ENCODE results near the gene GPRASP2.
A peak's percentile ranks its signal among the peaks of the same experiment; 100 is the strongest.
"Not testable (repeated sequence)": the region's sequence is repeated elsewhere in the genome, so short reads cannot be mapped to it uniquely, and the experiment has no call there.

GPRASP2 gene

DNA sequence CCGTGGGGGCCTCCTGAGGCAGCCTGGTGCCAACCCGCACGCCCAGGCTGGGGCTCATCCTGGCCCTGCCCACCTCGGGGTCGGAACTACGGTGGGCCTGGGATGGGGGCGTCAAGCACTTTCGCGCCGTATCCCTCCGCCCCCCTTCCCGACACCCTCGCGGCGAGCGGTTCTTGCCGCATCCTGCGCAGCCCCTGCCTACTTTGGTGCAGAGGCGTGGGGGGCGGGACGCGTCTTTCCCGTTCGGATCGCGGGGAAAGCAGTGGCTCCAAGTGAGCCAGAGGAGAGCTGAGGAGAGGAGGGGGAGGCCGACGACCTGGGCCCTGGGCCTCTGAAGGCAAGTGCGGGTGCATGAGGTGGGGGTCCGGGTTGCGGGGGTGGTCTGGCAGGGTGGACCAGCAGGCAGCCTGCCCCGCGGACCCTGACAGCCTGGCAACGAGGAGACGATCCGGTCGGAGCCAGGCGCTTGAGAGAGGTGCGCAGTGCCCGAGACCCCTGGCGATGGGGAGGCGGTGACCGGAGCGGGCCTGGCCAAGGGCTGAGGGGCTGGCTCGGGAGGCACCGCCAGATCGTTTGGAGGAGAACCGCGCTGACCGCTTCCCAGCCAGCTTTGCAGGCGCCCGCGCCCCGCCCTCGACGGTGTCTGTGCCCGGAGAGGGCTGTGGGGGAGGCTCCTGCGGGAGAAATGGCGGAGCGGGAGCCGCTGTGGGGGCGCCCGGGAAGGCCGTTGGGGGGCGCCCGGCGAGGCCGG is at the start of gene GPRASP2:
TSS of gene GPRASP2 (plus strand) at position 233 of the 751 bp plus-strand sequence. CDS start 2,422 bp downstream, outside the sequence.
- peak; percentile 34 for DNase-seq

DNA sequence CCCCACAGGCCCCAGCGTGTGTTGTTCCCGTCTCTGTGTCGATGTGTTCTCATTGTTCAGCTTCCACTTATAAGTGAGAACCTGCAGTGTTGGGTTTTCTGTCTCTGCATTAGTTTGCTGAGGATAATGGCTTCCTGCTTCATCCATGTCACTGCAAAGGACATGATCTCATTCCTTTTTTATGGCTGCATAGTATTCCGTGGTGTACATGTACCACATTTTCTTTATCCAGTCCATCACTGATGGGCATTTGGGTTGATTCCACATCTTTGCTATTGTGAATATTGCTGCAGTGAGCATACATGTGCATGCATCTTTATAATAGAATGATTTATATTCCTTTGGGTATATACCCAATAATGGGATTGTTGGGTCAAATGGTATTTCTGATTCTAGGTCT is 48.4 kb upstream of the GPRASP2 start:
- DNase-seq, result not testable (repeated sequence)

- DNase-seq, result not testable (repeated sequence)
These were observed 45.2 kb upstream of the GPRASP2 start for GRCh38 chrX:102667034-102667433.

DNA sequence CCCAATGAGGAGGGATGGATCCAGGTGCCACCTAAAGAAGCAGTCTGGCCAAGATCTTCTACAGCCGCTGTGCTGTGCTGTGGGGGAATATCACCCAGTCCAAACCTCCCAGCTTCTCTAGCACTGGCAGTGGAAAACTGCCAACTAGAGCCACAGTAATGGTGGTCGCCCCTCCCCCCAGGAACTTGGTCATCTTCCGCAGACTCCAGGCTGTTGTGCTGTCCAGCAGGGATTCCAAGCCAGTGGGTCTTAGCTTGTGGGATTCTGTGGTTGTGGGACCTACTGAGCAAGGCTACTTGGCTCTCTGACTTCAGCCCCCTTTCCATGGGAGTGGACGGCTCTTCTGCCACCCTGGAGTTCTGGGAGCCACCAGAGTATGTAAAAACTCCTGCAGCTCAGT is 42.7 kb upstream of the GPRASP2 start:
- no peak for DNase-seq

GRCh38 chrX:102672856-102673255 is 39.4 kb upstream of the GPRASP2 start:
- DNase-seq, result no peak

DNA sequence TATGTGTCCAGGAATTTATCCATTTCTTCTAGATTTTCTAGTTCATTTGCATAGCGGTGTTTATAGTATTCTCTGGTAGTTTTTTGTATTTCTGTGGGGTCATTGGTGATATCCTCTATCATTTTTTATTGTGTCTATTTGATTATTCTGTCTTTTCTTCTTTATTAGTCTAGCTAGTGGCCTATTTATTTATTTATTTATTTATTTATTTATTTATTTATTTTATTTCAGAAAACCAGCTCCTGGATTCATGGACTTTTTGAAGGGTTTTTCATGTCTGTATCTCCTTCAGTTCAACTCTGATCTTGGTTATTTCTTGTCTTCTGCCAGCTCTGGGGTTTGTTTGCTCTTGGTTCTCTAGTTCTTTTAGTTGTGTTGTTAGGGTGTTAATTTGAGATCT is 34.8 kb upstream of the GPRASP2 start:
- DNase-seq, result not testable (repeated sequence)

- no peak for DNase-seq
These were observed 27.3 kb upstream of the GPRASP2 start for GRCh38 chrX:102684772-102685520.

- DNase-seq, result no peak
These were observed 17.5 kb upstream of the GPRASP2 start for GRCh38 chrX:102694749-102695148.

DNA sequence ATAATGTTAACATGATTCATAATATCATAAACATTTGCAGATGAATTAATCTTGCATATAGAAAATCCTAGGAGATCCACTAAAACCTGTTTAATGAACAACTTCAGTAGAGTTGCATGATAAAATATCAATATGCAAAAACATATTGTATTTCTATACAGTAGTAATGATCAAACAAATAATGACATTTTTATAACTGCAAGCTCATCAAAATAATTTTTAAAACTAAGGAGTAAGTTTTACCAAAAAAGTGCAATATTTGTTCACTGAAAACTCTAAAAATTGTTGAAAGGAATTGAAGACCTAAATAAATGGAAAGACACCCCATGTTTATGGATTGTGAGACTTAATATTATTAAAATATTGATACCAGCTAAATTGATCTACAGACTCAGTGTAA is 15.9 kb upstream of the GPRASP2 start:
- DNase-seq, result no peak

GRCh38 chrX:102697494-102697893 is 14.8 kb upstream of the GPRASP2 start:
- no peak for DNase-seq

DNA sequence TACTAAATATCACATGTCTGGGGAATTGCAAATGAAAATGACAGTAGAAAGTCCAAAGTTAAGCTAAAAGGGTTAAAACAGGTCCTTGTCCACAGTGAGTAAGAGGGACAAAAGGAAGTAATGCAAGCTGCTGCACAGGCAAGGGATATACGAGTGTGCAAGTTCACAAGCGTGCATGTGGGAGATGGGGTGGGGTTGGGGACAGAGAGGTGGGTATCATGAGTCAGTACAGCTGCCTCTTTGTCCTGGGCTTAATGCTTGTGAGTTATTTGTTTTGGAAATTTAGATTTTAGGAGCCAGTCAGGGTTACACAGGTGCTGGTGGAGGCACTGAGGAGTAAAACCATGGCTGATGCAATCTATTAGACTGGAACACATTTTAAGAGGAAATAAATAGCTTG is 3.3 kb upstream of the GPRASP2 start:
- DNase-seq, result no peak

GRCh38 chrX:102711872-102712215 is 404 bp upstream of the GPRASP2 start:
- DNase-seq, result no peak

- DNase-seq, result peak; percentile 3
These were observed 855 bp downstream of the GPRASP2 start for GRCh38 chrX:102712981-102713625.

- no peak for DNase-seq
These were observed 2.7 kb downstream of the GPRASP2 start for GRCh38 chrX:102714994-102715393.

DNA sequence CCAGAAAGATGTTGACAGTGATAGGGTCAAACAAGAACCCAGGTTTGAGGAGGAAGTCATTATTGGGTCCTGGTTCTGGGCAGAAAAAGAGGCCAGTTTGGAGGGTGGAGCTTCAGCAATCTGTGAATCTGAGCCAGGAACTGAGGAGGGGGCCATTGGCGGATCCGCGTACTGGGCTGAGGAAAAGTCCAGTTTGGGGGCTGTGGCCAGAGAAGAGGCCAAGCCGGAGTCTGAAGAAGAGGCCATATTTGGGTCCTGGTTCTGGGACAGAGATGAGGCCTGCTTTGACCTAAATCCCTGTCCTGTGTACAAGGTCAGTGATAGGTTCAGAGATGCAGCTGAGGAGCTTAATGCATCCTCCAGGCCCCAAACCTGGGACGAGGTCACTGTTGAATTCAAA is 3.7 kb downstream of the GPRASP2 start:
- no peak for DNase-seq

GRCh38 chrX:102720237-102721168 is 8.3 kb downstream of the GPRASP2 start, which contains the start of gene GPRASP3:
Gene GPRASP3, plus strand, starts transcription at chrX:102720743. Its CDS starts 28,253 bp downstream, at chrX:102748996.
- DNase-seq, result peak; percentile 80

DNA sequence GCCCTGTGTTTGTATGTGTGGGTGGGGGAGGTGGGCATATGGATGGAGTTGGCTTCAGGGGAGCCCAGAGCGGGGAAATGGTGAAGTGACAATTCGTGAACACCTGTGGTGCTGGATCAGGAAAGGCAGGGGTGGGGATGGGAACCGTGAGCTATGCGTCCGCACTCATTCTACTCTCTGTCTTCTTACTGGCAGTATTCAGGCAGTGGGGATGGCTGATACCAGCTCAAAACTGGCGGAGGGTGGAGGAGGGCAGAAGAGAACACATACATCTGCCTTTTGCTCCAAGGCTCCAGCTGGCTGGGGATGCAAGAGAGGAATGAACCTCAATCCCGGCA is 8.9 kb downstream of the GPRASP2 start:
- DNase-seq, result not testable (repeated sequence)

GRCh38 chrX:102723456-102723855 is 11.2 kb downstream of the GPRASP2 start:
- no peak for DNase-seq

DNA sequence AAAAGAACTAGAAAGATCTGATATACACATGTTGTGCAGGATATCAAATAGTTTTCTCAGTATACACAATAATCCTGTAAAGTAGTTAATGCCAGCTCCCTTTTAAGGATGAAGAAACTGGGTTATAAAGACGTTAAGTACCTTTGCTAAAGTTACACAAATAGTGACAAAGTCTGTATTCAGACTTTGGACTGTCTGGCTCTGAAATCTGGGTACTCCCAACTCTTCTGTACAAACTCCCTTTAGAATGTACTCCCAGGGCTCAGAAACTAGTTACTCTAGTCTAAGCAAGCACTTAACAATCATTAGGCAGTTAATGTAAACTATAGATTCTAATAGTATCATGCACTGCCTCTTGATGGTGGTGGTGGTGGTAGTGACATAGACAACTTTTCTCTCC is 15.5 kb downstream of the GPRASP2 start:
- no peak for DNase-seq

DNA sequence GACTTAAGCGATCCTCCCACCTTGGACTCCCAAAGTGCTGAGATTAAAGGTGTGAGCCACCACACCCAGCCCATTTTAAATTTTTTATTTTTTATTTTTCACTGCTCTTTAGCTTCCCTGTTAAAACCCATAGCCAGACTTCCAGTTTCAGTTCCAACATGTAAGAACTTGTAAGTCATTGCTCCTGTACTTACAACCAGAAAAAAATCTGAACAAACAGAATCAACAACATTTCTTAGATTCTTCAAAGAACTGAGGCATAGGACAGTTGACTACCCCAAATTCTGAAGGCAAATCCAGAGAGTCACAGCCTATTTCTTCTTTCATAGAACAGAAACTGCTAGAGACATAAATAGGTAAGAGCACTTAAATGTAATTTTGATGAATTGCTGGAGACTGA is 16.4 kb downstream of the GPRASP2 start:
- no peak for DNase-seq

DNA sequence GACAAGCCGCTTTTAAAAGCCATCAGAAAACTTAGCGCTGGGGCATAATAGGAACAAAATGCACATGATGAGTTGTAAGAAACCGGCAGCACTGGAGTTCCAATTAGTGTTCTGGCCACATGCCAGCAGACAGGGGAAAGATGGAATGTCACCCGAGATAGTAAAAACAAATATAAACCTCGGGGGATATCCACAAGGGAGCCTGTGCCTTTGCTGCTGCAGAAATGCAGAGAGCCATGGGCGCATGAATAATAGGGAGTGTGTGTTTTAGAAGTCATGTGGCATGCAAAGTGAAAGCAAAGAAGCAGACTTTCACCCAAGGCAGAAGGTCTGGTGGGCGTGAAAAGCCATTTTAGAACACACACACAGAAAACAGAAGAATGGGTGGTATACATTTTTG is 27.4 kb downstream of the GPRASP2 start:
- no peak for DNase-seq

GRCh38 chrX:102744307-102744706 is 32.1 kb downstream of the GPRASP2 start:
- no peak for DNase-seq

GRCh38 chrX:102745513-102745856 is 33.2 kb downstream of the GPRASP2 start:
- DNase-seq, result no peak
